GM12891 (cell line): Measurements from ENCODE around the gene GRPEL2.

Experiments
- PAX5 ChIP-seq: IDR thresholded peaks from 2 replicates; pipeline ENCODE4 v1.6.1; 2011; ENCODE audit warnings: low read length, moderate library complexity, mild to moderate bottlenecking; ENCODE audit not compliant: insufficient read depth, severe bottlenecking
- POLR2A ChIP-seq: IDR thresholded peaks from 2 replicates; pipeline ENCODE4 v1.6.1; 2011; ENCODE audit warnings: low read depth, low read length, control low read depth
- POLR2AphosphoS5 ChIP-seq: IDR thresholded peaks from 2 replicates; pipeline ENCODE4 v1.6.1; 2011; ENCODE audit warnings: low read depth, low read length, control low read depth

GRCh38 chr5:149325894-149326293 is 19.4 kb upstream of the GRPEL2 start:
- TF ChIP-seq POLR2A (no peak), POLR2AphosphoS5 (no peak), PAX5 (no peak)
